Measurements from ENCODE around the gene MPV17L2.

- TF ChIP-seq POLR2A (IDR thresholded peaks at IDR 0.05) (no peak), CTCF (IDR thresholded peaks at IDR 0.05) (no peak)
These were observed 36.9 kb downstream of the MPV17L2 start for GRCh38 chr19:18229915-18230314.

Data from testis (tissue), 2 donors.